Nephron (organoid): ENCODE measurements around the gene MFAP4.

Experiments
- H3K27ac Mint-ChIP-seq, 3 experiments: 2 replicates each; pipeline ENCODE4 v1.8.0; 2020; ENCODE audit warnings: mixed read lengths in 3 of 3, mild to moderate bottlenecking in 2 of 3, moderate library complexity in 1 of 3
- H3K27me3 Mint-ChIP-seq: 2 replicates; pipeline ENCODE4 v1.8.0; 2021; ENCODE audit warnings: low read depth, mild to moderate bottlenecking, moderate library complexity, mixed read lengths
- H3K36me3 Mint-ChIP-seq: 2 replicates; pipeline ENCODE4 v1.8.0; 2020; ENCODE audit warnings: low read depth, mixed read lengths
- H3K4me1 Mint-ChIP-seq: 2 replicates; pipeline ENCODE4 v1.8.0; 2020; ENCODE audit warnings: mixed read lengths
- H3K4me3 Mint-ChIP-seq, 3 experiments: 2 replicates each; pipeline ENCODE4 v1.8.0; 2020; ENCODE audit warnings: mild to moderate bottlenecking in 3 of 3, mixed read lengths in 3 of 3, moderate library complexity in 2 of 3
- H3K9me3 Mint-ChIP-seq: 2 replicates; pipeline ENCODE4 v1.8.0; 2020; ENCODE audit warnings: mixed read lengths
- CTCF ChIP-seq, 3 experiments: fragments of 200-600 bp; sonication (generic); IDR thresholded peaks; one replicate each; pipeline ENCODE4 v1.5.0; 2021; ENCODE audit warnings: antibody characterized with exemption in 3 of 3; ENCODE audit not compliant: unreplicated experiment in 3 of 3

MFAP4 gene

DNA sequence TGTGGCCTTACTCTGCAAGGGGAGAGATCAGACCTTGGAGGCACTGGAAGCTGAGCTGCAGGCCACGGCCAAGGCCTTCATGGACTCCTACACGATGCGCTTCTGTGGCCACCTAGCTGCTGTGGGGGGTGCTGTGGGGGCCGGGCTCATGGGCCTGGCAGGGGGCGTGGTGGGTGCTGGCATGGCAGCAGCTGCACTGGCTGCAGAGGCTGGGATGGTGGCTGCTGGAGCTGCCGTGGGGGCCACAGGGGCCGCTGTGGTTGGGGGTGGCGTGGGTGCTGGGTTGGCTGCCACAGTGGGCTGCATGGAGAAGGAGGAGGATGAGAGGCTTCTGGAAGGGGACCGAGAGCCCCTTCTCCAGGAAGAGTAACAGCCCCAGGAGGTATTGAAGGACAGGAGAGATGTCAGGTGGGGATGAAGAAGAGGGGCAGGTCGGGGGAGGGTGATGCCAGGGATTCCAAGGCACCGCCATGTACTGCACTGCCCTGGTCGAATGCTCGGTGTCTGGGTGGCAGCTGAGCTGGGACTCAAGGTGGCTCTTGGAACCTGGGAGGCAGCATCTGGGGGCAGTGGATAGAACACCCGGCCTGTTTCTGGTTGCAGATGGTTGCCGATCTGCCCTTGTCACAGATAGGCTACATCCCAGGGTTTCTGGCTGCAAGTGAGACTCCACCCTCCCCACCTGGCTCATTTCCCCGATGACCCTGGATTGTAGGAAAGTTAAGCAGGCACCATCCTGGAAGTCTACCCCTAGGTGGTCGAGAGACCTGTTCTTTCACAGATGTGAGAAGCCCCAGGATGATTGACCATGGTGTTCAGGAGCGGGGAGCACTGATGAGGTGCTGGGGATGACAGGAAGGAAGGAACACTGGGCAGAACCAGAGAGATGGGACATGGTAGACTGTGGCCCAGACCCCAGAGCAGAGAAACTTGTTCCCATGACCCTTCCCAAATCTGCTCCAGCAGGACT, 29.1 kb upstream of the MFAP4 start:
- Mint-ChIP-seq H3K27ac (peak overlapping the region in 1 of 3 experiments; percentile 38), H3K9me3 (no peaks in the 10 kb centered on the region), H3K4me3 (no peak overlapping the region), H3K36me3 (no peaks in the 10 kb centered on the region), H3K27me3 (peaks cover 20% of the 10 kb centered on the region), H3K4me1 (peaks cover 25% of the 10 kb centered on the region)
- no peak for TF ChIP-seq CTCF (IDR thresholded peaks at IDR 0.05; ENCODE audit: unreplicated experiment in 3 of 3)

GRCh38 chr17:19415311-19415710, 28.3 kb upstream of the MFAP4 start:
- H3K27ac Mint-ChIP-seq, result no peak overlapping the region
- H3K9me3 Mint-ChIP-seq, result no peaks in the 10 kb centered on the region
- TF ChIP-seq CTCF (IDR thresholded peaks at IDR 0.05; ENCODE audit: unreplicated experiment in 3 of 3), result no peak
- no peaks in the 10 kb centered on the region for H3K36me3 Mint-ChIP-seq
- H3K27me3 Mint-ChIP-seq, result peaks cover 28% of the 10 kb centered on the region
- peaks cover 30% of the 10 kb centered on the region for H3K4me1 Mint-ChIP-seq
- H3K4me3 Mint-ChIP-seq, result no peak overlapping the region

DNA sequence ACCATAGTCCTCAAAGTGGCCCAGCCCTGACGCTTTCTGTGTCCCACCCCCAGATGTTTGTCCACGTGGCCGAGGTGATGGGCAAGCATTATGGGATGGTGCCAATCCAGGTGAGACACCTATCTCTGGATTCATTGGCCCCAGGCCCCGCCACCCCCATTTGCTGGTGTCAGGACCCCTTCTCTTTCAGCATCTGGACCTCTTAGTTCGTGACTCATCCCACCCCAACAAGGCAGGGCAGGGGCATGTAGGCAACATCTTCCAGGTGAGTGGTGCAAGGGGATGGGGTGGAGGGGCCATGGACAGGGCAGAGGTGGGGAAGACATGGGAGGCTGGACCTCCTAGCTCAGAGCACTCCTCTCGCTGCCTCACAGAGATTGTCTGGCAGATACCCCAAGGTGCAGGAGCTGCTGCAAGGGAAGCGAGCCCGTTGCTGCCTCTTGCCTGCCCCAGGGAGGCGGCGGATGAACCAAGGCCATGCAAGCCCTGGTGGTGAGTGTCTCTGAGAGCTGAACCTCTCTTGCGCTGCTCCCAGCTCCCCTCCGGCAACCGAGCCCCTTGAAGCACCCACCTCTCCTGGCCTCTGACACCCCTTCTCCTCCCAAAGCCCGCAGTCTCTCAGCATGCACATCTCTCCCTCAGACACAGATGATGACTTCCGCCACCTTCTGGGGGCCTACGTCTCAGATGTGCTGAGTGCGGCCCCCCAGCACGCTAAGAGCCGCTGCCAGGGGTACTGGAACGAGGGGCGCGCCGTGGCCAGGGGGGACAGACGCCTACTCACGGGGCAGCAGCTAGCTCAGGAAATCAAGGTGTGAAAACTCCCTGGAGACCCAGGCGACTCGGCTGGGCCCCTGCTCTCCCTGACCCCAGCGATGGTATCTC, 27.6 kb upstream of the MFAP4 start:
- peaks cover 29% of the 10 kb centered on the region for H3K27me3 Mint-ChIP-seq
- H3K27ac Mint-ChIP-seq, result no peak overlapping the region
- peaks cover 34% of the 10 kb centered on the region for H3K4me1 Mint-ChIP-seq
- no peaks in the 10 kb centered on the region for H3K9me3 Mint-ChIP-seq
- no peak for TF ChIP-seq CTCF (IDR thresholded peaks at IDR 0.05; ENCODE audit: unreplicated experiment in 3 of 3)
- no peak overlapping the region for H3K4me3 Mint-ChIP-seq
- no peaks in the 10 kb centered on the region for H3K36me3 Mint-ChIP-seq

GRCh38 chr17:19413761-19414160, 26.8 kb upstream of the MFAP4 start:
- H3K27ac Mint-ChIP-seq, result peak overlapping the region in 2 of 3 experiments; percentile 35 to 55
- peaks cover 26% of the 10 kb centered on the region for H3K27me3 Mint-ChIP-seq
- TF ChIP-seq CTCF (IDR thresholded peaks at IDR 0.05; ENCODE audit: unreplicated experiment in 3 of 3), result no peak
- no peak overlapping the region for H3K4me3 Mint-ChIP-seq
- H3K36me3 Mint-ChIP-seq, result no peaks in the 10 kb centered on the region
- no peaks in the 10 kb centered on the region for H3K9me3 Mint-ChIP-seq
- H3K4me1 Mint-ChIP-seq, result peaks cover 34% of the 10 kb centered on the region

DNA sequence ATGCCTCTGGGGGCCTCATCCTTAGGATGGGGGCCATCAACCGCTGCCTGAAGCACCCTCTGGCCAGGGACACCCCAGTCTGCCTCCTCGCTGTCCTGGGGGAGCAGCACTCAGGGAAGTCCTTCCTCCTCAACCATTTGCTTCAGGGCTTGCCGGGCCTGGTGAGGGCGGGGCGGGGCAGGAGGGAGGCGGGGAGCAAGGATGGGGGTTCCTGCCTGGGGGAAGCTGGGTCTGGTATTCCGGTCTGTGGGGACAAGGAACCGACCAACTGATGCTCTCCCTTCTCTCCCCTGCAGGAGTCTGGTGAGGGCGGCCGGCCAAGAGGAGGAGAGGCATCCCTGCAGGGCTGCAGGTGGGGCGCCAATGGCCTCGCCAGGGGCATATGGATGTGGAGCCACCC, 26.0 kb upstream of the MFAP4 start:
- no peak for TF ChIP-seq CTCF (IDR thresholded peaks at IDR 0.05; ENCODE audit: unreplicated experiment in 3 of 3)
- Mint-ChIP-seq H3K4me1 (peaks cover 28% of the 10 kb centered on the region), H3K4me3 (no peak overlapping the region), H3K36me3 (no peaks in the 10 kb centered on the region), H3K27ac (no peak overlapping the region), H3K27me3 (peaks cover 22% of the 10 kb centered on the region), H3K9me3 (no peaks in the 10 kb centered on the region)
